Stimulated activated CD8-positive, alpha-beta memory T cell treated with anti-CD3 and anti-CD28 coated beads, Interleukin-7, amount 100 ng/mL, for 48 hours (primary cell): ENCODE measurements around the gene GALNT9.
"Not testable (repeated sequence)": the region's sequence is repeated elsewhere in the genome, so short reads cannot be mapped to it uniquely, and the experiment has no call there.

Experiments
- DNase-seq, 2 donors: peaks; one replicate each; pipeline ENCODE4 v3.0.0-alpha.2; 2020; ENCODE audit warnings: low read depth in 1 of 2; ENCODE audit errors: extremely low read depth in 1 of 2

The GALNT9 gene

DNA sequence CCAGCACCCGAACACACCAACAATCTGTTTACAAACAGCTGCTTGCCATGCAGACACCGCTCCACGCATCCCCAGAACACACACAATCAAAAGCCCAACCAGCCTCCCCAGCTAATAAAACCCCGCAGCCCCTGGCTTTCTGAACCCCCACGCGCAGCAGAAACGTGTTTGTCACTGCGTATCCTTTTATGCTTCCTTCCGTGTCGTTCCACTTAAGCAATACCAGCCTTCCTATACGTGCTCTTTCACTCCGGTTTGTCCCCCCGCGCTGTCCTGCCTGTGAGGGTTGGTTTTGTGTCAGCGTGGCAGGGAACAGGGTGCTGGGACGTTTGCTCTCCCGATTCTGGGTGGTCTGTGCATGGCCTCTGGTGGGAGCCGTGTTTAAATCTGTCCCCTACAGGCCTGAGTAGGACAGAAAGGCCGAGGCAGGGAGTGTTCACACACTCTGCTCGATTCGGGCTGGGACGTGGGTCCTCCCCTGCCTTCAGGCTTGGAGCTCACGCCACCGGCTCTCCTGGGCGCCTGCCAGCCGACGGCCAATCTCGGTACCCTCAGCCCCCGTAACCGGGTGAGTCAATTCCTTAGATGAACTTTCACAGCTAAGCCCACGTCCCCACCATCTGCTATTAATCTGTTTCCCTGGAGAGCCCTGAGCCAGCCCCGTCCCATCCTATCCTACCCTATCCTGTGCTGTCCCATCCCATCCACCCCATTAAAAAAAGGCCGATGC is 125.2 kb downstream of the GALNT9 start:
- DNase-seq: no peak

DNA sequence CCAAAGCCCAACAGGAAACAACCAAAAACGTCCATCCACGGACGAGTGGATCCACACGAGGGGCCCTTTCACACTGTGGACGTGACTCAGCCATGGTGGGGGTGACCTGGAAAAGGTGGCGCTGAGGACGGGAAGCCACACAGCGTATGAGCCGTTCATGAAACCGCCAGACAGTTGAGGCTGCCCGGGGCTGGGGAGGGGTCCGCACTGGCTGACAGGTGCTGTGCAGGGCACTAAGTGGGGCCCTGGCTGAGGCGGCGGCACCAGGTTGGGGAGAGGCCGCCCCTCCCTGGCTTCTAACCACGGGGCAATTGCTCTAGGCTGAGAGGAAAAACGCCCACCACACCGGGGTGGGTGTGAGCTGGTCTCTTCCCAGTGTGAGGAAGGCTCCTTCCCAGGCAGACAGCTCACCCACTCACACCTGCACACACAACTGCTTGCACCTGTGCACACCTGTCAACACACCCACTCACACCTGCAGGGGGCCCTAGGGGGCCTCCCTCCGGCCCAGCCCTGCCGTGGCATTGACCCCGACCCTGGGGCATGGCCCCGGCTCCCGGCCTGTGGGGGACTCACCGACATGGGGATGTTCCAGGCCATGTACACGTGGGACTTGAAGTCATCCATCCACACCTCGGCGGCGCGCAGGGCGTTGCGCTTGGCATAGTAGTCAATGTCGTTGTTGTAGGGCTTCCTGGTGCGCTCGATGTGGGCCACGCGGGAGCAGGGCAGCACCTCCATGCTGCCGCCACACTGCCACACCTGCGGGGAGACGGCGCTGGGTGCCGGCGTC is 126.3 kb downstream of the GALNT9 start:
- DNase-seq: no peak

DNA sequence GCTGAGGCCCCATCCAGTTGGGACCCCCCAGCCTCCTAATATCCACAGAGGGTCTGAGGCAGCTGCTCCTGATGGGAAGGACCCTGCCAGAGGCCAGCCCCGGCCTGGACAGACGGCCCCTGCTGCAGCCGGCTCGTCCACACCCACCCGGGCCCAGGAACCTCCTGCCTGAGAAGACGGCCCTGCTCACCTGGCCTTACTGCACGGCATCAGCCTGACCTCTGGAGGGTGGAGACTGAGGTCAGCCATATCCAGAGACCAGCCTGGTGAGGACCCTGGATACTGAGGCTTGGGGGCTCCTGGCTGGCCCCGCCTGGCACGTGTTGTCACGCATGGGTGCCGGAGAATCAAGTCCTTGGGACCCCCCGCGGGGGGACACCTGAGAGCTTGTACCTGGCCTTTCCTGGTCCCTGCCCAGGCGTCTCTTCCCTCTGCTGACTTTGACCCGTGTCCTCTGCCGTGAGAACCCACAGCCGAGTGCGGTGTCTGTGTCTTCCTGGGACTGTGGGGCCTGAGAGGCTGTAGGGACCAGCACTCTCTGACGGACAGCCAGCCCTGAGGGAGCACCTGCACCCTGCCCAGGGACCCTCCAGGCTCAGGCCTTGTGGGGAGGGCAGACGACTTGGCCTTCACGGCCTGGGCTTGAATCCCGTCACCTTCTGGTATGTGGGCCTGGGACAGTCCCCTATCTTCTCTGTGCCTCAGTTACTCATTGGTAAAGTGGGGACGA is 127.8 kb downstream of the GALNT9 start:
- no peak for DNase-seq

DNA sequence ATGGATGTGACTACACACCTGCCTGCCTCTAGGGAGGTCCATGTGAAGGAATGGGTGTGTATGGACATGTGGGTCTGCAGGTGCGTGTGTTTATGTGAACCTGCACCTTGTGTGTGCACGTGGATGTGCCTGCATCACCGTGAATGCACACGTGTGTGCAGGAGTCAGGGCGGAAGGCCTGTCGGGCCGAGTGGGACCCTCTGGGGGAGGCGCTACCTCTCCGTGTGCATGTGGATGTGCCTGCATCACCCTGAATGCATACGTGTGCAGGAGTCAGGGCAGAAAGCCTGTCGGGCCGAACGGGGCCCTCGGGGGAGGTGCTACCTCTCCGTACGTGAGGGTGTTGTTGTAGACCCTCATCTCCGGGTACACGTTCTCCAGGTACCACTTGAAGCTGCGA is 128.6 kb downstream of the GALNT9 start:
- DNase-seq: no peak

DNA sequence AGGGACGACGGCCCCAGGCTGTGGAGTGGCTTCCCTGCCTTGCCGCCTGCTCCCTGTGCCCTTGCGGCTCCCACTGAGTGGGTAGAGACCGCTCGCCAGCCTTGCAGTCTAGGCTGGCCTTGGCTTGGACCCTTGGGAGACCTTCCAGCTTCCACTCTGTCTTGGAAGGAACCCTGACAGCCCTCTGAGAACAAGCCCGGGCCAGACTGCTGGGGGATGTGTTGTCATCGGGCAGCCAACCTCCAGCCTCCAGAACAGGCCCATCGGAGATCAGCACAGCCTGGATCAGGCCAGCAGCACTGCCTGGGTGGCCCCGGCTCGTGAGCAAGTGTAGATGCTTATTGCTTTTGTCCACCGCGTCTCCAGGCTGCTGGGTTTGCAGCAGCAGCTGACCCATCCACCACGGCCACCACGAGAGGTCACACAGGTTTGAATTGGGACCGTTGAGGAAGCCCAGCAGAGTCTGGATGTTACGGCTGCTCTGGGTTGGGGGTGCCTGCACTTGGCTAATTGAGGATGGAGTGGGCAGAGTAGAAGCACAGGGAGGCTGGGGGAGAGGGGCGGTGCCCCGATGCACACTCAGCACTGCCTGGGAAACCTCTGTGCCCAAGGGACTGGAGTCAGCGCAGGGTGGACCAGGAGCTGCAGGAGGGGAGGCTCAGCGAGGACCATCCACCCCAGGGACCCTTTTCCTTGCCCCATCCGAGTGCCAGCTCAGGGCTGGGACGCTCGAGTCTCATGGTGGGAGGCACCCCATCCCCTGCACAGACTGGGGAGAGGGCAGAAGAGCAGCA is 129.7 kb downstream of the GALNT9 start:
- no peak for DNase-seq

DNA sequence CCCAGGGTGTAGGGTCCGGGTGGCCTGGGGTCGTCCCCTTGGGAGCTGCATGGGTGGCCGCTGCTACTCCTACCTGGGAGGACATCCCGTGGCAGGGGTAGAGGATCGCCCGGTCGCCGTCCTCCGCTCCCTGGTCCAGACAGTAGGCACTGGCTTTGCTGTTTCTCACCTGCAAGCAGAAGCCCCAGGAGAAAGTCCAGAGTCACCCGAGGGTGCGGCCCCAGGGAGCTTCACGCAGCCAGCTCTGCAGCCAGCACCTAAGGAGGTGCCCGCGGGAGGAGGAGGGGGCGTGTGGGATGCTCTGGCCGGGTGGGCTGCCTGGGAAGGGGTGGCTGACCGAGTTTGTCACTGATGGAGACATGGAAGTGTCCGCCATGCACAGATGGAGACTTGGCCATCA is 130.3 kb downstream of the GALNT9 start:
- no peak for DNase-seq

DNA sequence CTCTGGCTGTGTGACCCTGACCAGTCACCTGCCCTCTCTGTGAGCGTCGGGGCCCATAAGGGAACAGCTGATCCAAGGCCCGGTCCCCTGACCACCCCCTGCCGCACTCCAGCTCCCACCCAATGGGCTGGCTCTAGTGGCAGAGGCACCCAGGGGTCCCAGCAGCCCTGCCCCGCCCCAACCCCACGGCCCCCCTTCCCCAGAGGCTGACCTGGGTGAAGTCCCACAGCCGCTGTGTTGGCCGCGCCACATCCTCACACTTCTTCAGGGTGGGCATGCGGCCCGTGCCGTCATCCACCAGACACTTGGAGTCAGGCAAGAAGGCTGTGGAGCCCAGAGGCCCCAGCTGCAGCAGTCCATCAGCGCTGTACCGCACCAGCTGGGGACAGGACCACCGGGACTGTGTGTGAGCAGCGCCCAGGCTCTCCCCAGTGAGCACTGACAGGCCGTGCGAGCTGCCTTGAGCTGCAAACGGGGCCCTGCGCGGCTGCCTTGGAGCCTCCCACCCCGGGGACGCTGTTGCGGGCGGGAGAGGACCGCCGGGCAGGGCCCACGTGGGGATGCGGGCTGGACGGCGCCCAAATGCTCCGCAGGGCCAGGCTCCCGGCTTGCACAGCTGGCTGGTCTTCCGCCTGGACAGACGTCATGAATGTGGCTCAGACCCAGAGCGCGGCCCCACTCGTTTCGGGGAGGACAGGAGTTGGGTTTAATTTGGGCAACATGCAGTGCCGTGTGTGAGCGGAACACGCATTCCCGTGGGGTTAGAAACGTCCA is 131.6 kb downstream of the GALNT9 start:
- DNase-seq: no peak

DNA sequence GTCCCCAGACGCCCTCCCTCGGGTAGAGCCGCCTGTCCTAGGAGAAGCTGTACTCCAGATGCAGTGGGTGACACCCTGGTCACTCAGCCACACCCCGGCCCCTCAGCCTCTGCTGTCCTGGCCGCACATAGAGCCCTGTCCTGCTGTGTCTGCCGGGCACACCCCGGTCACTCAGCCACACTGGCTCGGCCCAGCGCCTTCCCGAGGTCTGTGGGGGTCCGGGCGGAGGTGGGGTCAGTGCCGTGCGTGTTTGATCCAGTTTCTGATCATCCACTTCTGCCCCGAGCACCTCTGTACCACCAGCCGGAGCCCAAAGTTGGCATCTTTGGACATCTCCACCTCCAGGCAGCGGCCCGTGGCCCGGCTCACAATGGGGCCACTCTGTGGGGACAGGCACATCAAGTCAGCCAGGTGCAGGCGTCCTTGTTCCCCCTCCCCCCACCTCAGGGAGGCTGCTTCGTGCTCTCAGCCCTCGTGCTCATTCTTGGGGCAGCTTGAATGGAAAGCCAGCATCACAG is 132.5 kb downstream of the GALNT9 start:
- DNase-seq: no peak

DNA sequence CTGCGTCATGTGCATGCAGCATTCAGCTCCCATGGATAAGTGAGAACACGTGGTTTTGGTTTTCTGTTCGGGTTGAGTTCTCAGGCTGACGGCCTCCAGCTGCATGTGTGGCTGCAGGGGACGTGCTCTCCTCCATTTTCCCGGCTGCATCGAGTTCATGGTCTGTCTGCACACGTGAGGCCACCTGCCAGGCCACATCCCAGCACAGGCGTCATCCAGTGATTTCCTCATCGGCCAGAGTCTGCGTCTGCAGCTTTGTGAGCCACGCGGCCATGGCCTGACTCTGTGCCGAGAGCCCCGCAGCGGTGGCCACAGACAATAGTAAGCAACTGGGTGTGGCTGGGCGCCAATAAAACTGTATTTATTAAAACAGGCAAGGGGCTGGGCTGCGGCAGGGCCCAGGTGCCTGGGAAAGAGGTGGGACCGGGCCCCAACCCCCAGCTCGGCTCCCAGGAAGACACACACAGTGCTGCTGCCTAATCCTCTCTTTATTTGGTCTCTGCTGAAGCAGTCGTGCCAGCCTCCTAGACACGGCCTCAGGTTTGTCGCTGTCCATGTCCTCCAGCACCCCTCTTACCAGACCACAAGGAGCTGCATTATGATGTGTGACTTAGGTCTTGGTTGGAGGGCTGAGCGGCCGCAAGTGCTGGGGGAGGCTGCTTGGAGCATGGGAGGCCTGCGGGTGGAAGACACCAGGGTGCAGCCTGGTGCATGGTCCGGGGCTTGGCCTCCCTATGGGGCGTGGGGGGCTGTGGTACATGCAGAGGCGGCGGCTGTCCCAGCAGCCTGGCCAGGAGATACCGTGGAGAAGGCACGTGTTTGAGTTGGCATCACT is 133.1 kb downstream of the GALNT9 start:
- no peak for DNase-seq

DNA sequence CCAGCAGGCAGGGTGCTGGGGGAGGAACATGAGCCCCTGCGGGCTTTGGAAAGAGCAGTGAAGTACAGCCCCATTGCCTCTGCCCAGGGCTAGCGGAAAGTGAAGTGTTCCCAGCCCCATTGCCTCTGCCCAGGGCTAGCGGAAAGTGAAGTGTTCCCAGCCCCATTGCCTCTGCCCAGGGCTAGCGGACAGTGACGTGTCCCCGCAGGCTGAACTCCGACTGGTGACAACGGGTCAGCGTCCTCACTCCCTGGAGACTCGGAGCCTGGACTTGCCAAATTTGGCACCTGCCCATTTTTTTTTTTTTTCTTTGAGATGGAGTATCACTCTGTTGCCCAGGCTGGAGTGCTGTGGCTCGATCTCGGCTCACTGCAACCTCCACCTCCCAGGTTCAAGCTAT is 134.1 kb downstream of the GALNT9 start:
- not testable (repeated sequence) for DNase-seq

DNA sequence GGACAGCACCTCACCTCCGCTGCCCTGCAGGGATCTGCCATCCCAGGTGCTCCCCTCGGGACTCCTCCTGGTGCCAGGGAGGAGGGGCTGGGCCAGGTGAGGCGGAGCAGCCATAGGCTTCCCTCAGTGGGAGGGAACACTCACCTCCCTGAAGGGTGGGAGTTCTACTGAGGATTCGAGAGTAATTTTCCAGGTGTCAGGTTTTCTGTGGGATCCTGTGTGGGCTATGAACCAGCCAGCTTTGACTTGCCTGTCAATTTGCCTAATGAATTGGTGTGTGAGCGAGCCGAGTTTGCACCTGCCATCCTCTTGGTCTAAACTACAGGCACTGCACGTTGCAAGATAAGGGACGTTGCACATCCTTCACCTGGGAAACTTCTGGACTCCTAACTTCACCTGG is 134.8 kb downstream of the GALNT9 start:
- no peak for DNase-seq

DNA sequence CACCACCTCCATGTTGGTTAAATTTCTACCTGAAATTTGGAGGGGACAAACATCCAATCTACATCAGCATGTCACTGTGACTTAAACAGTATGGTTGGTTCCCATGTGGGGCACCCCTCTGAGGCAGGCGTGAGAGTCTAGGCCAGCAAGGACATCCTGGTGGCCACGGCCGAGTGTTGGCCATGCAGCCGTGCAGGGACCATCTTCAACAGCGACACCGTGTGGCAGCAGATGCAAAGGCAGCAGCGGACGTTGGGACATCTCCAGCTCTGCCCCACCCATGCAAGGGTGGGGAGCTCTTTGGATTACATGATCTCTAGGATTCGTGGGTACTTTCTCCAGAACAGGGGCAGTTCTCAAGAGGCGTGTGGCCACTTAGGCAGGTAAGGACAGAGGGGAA is 135.3 kb downstream of the GALNT9 start:
- no peak for DNase-seq

DNA sequence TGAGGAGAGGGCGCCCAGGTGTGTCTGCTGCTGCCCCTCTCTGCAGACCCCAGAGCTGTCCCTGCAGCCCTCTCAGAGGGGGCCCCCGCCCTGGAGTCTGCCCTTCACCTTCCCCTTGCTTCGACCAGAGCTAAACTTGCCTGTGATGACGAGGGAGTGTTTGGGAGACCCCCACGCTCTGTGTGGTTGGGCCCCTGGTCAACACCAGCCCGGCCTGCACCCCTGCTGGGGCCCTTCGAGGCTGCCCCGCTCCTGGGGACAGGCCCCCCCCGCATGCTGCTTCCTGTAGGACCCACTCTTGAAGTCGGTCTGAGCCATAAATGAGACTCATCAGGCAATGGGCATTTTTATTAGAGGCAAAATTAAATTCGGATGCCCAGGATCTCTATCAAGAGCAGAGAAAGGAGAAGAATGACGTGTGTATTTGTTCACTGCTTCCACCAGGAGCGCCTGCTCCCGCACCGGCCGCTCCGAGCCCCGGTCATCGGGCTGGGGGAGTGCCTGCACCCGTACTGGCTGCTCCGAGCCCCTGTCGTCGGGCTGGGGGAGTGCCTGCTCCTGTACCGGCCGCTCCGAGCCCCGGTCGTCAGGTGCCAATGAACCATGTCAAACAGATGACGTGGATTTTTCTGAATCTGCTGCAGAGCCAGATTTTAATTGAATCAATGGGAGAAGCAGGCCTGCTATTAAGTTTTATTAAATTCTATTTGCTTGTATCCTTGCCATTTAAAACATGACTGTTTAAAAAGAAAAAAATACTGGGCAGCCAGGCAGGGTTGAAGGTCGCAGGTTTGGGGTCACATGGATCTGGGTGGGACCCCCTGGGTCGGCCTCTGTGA is 137.5 kb downstream of the GALNT9 start:
- DNase-seq: no peak

DNA sequence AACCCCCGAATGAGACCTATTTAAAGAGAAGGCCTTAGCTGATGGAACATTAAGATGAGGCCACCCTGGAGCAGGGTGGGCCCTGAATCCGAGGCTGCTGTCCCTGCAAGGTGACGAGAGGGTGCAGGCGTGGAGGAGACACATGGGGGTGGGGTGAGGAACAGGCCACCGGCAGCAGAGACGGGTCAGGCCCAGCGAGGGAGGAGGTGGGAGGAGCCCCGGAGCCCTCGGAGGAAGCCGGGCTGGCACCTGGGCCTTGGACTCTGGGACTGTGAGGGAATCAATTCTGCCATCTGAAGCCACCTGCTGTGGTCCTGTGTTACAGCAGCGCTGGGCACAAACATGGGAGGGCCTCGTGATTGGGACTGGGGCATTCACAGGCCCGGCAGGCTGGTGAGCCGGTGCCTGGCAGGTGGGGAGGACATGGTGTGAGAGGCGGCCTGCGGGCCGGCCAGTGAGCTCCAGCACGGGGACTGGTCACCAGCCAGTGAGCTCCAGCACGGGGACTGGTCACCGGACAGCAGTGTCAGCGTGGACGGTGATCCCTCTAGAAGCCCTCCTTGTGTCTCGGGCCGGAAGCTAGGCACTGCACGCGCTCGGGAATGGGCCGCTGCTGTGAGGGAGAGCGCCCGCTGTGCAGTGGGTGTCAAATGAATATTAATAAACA is 138.4 kb downstream of the GALNT9 start:
- no peak for DNase-seq

DNA sequence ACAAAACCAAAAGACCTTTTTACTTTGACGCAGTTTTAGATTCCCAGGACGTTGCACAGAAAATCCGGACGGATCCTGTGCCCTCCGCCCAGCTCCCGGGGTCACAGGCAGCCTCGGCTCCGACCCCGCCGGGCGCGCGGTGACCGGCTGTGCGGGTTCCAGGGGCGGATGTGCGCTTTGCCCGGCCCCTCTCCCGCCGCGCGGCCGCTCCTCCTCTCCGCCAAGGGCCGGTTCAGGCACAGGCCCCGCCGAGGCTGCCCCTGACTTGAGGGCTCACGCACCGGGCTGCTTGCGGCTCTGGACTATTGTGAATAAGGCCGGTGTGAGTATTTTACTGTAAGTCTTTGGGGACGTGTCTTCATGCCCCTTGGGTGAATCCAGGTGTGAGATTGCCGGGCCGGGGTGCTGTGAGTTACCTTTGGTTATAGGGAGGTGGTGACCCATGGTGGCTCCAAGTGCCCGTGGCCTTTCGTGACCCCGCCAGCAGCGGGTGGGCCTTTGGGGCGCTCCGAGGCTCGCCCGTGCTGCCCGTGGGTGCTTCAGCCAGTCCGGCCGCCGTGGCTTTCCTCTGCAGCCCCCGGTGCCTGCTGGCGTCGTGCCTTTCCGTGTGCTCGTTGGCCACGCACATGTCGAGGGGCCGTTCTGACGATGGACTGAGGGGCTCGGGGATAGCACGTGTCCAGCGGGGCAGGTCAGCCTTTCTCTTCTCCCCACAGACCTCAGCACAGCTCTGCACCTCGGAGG is 139.2 kb downstream of the GALNT9 start:
- no peak for DNase-seq

DNA sequence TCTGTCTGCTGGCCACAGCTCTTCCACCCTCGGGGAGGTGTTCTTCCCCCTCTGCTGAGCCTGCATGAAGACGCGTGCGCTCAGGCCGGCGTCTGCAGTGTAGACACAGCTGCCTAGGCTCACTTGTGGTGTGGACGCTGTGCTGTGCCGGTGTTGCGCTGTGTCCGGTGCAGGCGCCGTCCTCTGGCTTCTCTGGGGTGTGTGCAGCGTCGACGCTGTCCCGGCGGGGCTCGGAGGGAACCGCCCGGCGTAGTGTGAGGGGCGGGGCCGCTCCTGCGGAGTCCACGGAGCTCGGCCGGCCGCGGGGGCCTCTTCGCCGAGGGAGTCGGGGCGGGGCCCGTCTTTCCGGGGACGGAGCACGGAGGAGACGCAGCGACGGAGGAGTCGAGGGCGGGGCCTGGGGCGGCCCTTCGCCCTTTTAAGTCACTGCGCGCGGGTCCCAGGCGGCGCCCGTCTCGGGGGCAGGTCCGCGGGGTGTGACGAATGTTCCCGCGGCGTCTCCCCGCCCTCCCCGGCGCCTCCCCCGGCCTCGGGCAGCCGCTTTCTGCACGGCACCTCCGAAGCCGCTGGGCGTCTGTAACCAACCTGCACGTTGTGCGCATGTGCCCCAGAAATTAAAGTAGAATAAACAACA is 139.9 kb downstream of the GALNT9 start:
- peak; percentile 86 to 89 for DNase-seq

DNA sequence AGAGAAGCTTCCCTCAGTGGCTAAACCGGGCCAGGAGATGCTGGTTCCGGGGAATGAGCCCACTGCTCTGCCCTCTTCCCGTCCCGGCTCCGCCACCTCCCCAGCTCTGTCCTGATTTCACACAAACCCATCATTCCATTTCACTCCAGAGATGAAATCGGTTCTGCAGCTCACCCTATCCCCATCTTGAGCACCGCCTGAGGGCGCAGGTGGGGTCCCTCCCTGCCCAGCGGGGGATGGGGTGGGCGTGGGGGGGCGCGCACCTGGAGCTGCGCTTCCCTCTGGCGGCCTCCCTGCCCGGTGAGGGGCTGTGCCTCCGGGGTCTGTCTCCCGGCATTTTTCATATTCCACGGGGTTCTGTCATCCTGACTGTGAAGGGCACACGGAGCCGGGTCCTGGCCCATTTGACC is 140.5 kb downstream of the GALNT9 start:
- no peak for DNase-seq
